OCI-LY7 (cell line): ENCODE measurements around the gene HDAC4. TPM values are rescaled to one million over a fixed set of nuclear protein-coding genes. Genes with fewer than 3 reads are reported as not detected.

Experiments
- BruUV-seq: library from RNA; stranded (reverse); fragments of 400-500 nt; replicated peaks from 2 replicates; lab custom pipeline; 2021; lab: Mats Ljungman, UMichigan
- CTCF ChIA-PET: fragments of 300-600 bp; sonication (Branson Sonifier 250); formaldehyde crosslinking; loops from one replicate; lab custom pipeline; 2022; ENCODE audit warnings: antibody characterized with exemption; ENCODE audit not compliant: unreplicated experiment; lab: Charles Lee
- POLR2A ChIA-PET: fragments of 300-600 bp; sonication (Branson Sonifier 250); formaldehyde crosslinking; loops from one replicate; lab custom pipeline; 2022; ENCODE audit warnings: antibody characterized with exemption; lab: Charles Lee
- DNase-seq: peaks from one replicate; pipeline ENCODE4 v3.0.0-alpha.2; 2015; ENCODE audit warnings: low spot score
- H2AFZ ChIP-seq: fragments of 200-600 bp; sonication (generic), shearing (Covaris generic); 2 replicates; pipeline ENCODE4 v1.6.1; 2014; ENCODE audit warnings: mild to moderate bottlenecking, antibody characterized with exemption, low read length, moderate library complexity
- H3K27ac ChIP-seq: fragments of 200-600 bp; sonication (generic); 2 replicates; pipeline ENCODE4 v1.5.1; 2014; ENCODE audit warnings: mixed run types, low read depth, mild to moderate bottlenecking, moderate library complexity, low read length, inconsistent platforms; ENCODE audit not compliant: poor library complexity, severe bottlenecking
- H3K36me3 ChIP-seq: fragments of 200-600 bp; sonication (generic); 2 replicates; pipeline ENCODE4 v1.6.1; 2014; ENCODE audit warnings: mild to moderate bottlenecking, antibody characterized with exemption, low read length, moderate library complexity, mixed read lengths; ENCODE audit not compliant: insufficient read depth
- H3K4me1 ChIP-seq: fragments of 200-600 bp; sonication (generic); 2 replicates; pipeline ENCODE4 v1.5.1; 2014; ENCODE audit warnings: mild to moderate bottlenecking, low read length; ENCODE audit not compliant: insufficient read depth, poor library complexity, severe bottlenecking
- H3K4me2 ChIP-seq: fragments of 200-600 bp; sonication (generic); 2 replicates; pipeline ENCODE4 v1.6.1; 2014; ENCODE audit warnings: mild to moderate bottlenecking, low read length
- H3K4me3 ChIP-seq: fragments of 200-600 bp; sonication (generic); 2 replicates; pipeline ENCODE4 v1.5.1; 2014; ENCODE audit warnings: mild to moderate bottlenecking, low read depth, low read length; ENCODE audit not compliant: poor library complexity, severe bottlenecking
- H3K79me2 ChIP-seq: fragments of 200-600 bp; sonication (generic); 2 replicates; pipeline ENCODE4 v1.6.1; 2016; ENCODE audit warnings: low read depth, mild to moderate bottlenecking, low read length, moderate library complexity, mixed read lengths; ENCODE audit not compliant: insufficient read depth
- H3K9me2 ChIP-seq: fragments of 200-600 bp; sonication (generic); 2 replicates; pipeline ENCODE4 v1.6.1; 2016; ENCODE audit warnings: mild to moderate bottlenecking, low read length, mixed read lengths; ENCODE audit not compliant: insufficient read depth
- H3K9me3 ChIP-seq: fragments of 200-600 bp; sonication (generic); 2 replicates; pipeline ENCODE4 v1.6.1; 2014; ENCODE audit warnings: mild to moderate bottlenecking, mixed run types, low read length, mixed read lengths
- H4K20me1 ChIP-seq: fragments of 200-600 bp; sonication (generic); 2 replicates; pipeline ENCODE4 v1.6.1; 2014; ENCODE audit warnings: mild to moderate bottlenecking, antibody characterized with exemption, low read length, moderate library complexity, mixed read lengths; ENCODE audit not compliant: insufficient read depth
- EZH2phosphoT487 ChIP-seq: fragments of 200-600 bp; sonication (generic); IDR thresholded peaks from 2 replicates; pipeline ENCODE4 v1.6.1; 2018; ENCODE audit warnings: low read depth, borderline replicate concordance, mild to moderate bottlenecking, mixed run types, antibody characterized with exemption, low read length, moderate library complexity, mixed read lengths
- intact Hi-C: fragments of 100-400 bp; cut with micrococcal nuclease; formaldehyde crosslinking; loops from one replicate; pipeline ENCODE4 v1.10.0; 2022; ENCODE audit not compliant: unreplicated experiment
- total RNA-seq, 2 experiments: library from RNA; depleted of rRNA in 1 of 2; stranded (reverse); fragments of >200 nt in 1 of 2; shearing (Covaris generic) in 1 of 2; gene quantifications; 2 replicates each; pipeline ENCODE4 v1.2.3, GENCODE V29; 2014 to 2022
- TF ChIP-seq, protein P1 (sequence below): fragments of 200-600 bp; sonication (generic); conservative IDR thresholded peaks from 2 replicates; pipeline ENCODE4 v1.5.1; 2014; ENCODE audit warnings: mild to moderate bottlenecking, antibody characterized with exemption, low read length, moderate library complexity, mixed read lengths

HDAC4 gene
- total RNA-seq, 2 experiments from 2014 or later: 10.2 to 20.6 TPM

DNA sequence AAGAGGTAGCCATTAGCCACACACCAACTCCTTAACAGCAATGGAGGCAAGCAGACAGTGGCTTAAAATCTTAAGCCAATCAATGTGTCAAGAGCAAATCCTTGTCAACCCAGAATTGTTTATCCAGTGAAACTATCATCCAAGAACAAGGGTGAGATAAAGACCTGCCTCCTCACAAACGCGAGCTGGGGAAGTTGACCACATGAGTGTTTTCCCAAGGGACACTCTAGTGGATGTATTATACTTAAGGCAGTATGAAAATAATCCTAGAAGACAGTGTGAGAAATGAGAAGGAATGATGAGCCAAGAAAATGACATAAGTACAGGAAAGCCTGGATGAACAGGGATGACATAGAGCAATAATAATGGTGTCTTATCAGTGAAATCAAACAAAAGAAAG is 343.3 kb downstream of the HDAC4 start:
- H3K4me3 ChIP-seq: no peak overlapping the region
- DNase-seq: no peak
- no peaks in the 10 kb centered on the region for H4K20me1 ChIP-seq
- no peaks in the 10 kb centered on the region for H3K9me3 ChIP-seq
- ChIA-PET CTCF (no interaction called here), POLR2A (no interaction called here)
- H3K36me3 ChIP-seq: no peaks in the 10 kb centered on the region
- intact Hi-C loops: no loop called here
- TF ChIP-seq, protein P1, sequence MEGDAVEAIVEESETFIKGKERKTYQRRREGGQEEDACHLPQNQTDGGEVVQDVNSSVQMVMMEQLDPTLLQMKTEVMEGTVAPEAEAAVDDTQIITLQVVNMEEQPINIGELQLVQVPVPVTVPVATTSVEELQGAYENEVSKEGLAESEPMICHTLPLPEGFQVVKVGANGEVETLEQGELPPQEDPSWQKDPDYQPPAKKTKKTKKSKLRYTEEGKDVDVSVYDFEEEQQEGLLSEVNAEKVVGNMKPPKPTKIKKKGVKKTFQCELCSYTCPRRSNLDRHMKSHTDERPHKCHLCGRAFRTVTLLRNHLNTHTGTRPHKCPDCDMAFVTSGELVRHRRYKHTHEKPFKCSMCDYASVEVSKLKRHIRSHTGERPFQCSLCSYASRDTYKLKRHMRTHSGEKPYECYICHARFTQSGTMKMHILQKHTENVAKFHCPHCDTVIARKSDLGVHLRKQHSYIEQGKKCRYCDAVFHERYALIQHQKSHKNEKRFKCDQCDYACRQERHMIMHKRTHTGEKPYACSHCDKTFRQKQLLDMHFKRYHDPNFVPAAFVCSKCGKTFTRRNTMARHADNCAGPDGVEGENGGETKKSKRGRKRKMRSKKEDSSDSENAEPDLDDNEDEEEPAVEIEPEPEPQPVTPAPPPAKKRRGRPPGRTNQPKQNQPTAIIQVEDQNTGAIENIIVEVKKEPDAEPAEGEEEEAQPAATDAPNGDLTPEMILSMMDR: no peak
- TF ChIP-seq EZH2phosphoT487: no peak
- H3K4me2 ChIP-seq: no peak overlapping the region
- no peaks in the 10 kb centered on the region for H3K9me2 ChIP-seq
- H3K27ac ChIP-seq: no peak overlapping the region
- H3K79me2 ChIP-seq: no peaks in the 10 kb centered on the region
- H3K4me1 ChIP-seq: no peaks in the 10 kb centered on the region
- no TSS peak for BruUV-seq
- H2AFZ ChIP-seq: no peak overlapping the region

- no peaks in the 10 kb centered on the region for H3K79me2 ChIP-seq
- ChIA-PET CTCF (no interaction called here), POLR2A (no interaction called here)
- H3K4me2 ChIP-seq: no peak overlapping the region
- H2AFZ ChIP-seq: no peak overlapping the region
- no peaks in the 10 kb centered on the region for H4K20me1 ChIP-seq
- TF ChIP-seq EZH2phosphoT487: no peak
- TF ChIP-seq, protein P1: no peak
- intact Hi-C loops: no loop called here
- no peaks in the 10 kb centered on the region for H3K9me3 ChIP-seq
- no peaks in the 10 kb centered on the region for H3K9me2 ChIP-seq
- H3K36me3 ChIP-seq: no peaks in the 10 kb centered on the region
- no peak overlapping the region for H3K27ac ChIP-seq
- DNase-seq: no peak
- no TSS peak for BruUV-seq
- H3K4me1 ChIP-seq: no peaks in the 10 kb centered on the region
- no peak overlapping the region for H3K4me3 ChIP-seq
Measured at GRCh38 chr2:239056611-239057010, 344.2 kb downstream of the HDAC4 start.

- H3K9me2 ChIP-seq: no peaks in the 10 kb centered on the region
- H3K4me2 ChIP-seq: no peak overlapping the region
- no peak overlapping the region for H3K27ac ChIP-seq
- H3K4me1 ChIP-seq: no peaks in the 10 kb centered on the region
- no peak for TF ChIP-seq EZH2phosphoT487
- TF ChIP-seq, protein P1: no peak
- no peak for DNase-seq
- H3K36me3 ChIP-seq: no peaks in the 10 kb centered on the region
- no peak overlapping the region for H2AFZ ChIP-seq
- no peak overlapping the region for H3K4me3 ChIP-seq
- H4K20me1 ChIP-seq: no peaks in the 10 kb centered on the region
- no TSS peak for BruUV-seq
- no peaks in the 10 kb centered on the region for H3K79me2 ChIP-seq
- intact Hi-C loops: no loop called here
- CTCF ChIA-PET: no interaction called here
- POLR2A ChIA-PET: no interaction called here
- H3K9me3 ChIP-seq: no peaks in the 10 kb centered on the region
Measured at GRCh38 chr2:239055756-239056493, 344.9 kb downstream of the HDAC4 start.
